ENCODE data around the gene USO1. TPM values are rescaled to one million over a fixed set of nuclear protein-coding genes. Genes with fewer than 3 reads are reported as not detected.
A peak's percentile ranks its signal among the peaks of the same experiment; 100 is the strongest.
"Not testable (repeated sequence)": the region's sequence is repeated elsewhere in the genome, so short reads cannot be mapped to it uniquely, and the experiment has no call there.

USO1 gene
- total RNA-seq, 1 experiment from 2014 or later = 78.3 TPM

GRCh38 chr4:75698963-75699228 lies 25.5 kb upstream of the USO1 start:
- no peak for DNase-seq (ENCODE audit: low read depth in 1 of 2, low spot score in 2 of 2)
- Histone ChIP-seq H3K4me1 (replicated peaks) (no peaks in the 10 kb centered on the region), H3K36me3 (no peaks in the 10 kb centered on the region)

GRCh38 chr4:75699299-75699698 lies 25.1 kb upstream of the USO1 start:
- Histone ChIP-seq H3K9me3 (replicated peaks) (no peaks in the 10 kb centered on the region), H3K4me3 (no peak overlapping the region), H3K4me1 (replicated peaks) (no peaks in the 10 kb centered on the region), H3K36me3 (no peaks in the 10 kb centered on the region), H3K27ac (no peak overlapping the region), H3K27me3 (replicated peaks) (no peaks in the 10 kb centered on the region)
- no peak for DNase-seq (ENCODE audit: low read depth in 1 of 2, low spot score in 2 of 2)

More at GRCh38 chr4:75698963-75699228, 25.5 kb upstream of the USO1 start:
- no peaks in the 10 kb centered on the region for H3K27me3 ChIP-seq (replicated peaks)
- no peak overlapping the region for H3K4me3 ChIP-seq
- no peaks in the 10 kb centered on the region for H3K9me3 ChIP-seq (replicated peaks)
- no peak overlapping the region for H3K27ac ChIP-seq

GRCh38 chr4:75702919-75703411 lies 21.4 kb upstream of the USO1 start:
- Histone ChIP-seq H3K27ac (no peak overlapping the region), H3K27me3 (replicated peaks) (no peaks in the 10 kb centered on the region), H3K4me3 (no peak overlapping the region), H3K9me3 (replicated peaks) (no peaks in the 10 kb centered on the region), H3K36me3 (no peaks in the 10 kb centered on the region), H3K4me1 (replicated peaks) (no peaks in the 10 kb centered on the region)
- DNase-seq (ENCODE audit: low read depth in 1 of 2, low spot score in 2 of 2) = no peak

- Histone ChIP-seq H3K27ac (no peak overlapping the region), H3K36me3 (no peaks in the 10 kb centered on the region), H3K4me1 (replicated peaks) (peaks cover 8% of the 10 kb centered on the region), H3K27me3 (replicated peaks) (no peaks in the 10 kb centered on the region), H3K4me3 (no peak overlapping the region), H3K9me3 (replicated peaks) (no peaks in the 10 kb centered on the region)
- peak in 1 of 2 experiments; percentile 6 for DNase-seq (ENCODE audit: low read depth in 1 of 2, low spot score in 2 of 2)
Observed at GRCh38 chr4:75705198-75705977, 19.0 kb upstream of the USO1 start.

GRCh38 chr4:75708218-75708691 lies 16.1 kb upstream of the USO1 start:
- H3K27ac ChIP-seq = no peak overlapping the region
- H3K4me1 ChIP-seq (replicated peaks) = peaks cover 8% of the 10 kb centered on the region
- no peak for DNase-seq (ENCODE audit: low read depth in 1 of 2, low spot score in 2 of 2)
- no peak overlapping the region for H3K4me3 ChIP-seq
- no peaks in the 10 kb centered on the region for H3K9me3 ChIP-seq (replicated peaks)
- H3K27me3 ChIP-seq (replicated peaks) = no peaks in the 10 kb centered on the region
- no peaks in the 10 kb centered on the region for H3K36me3 ChIP-seq

- Histone ChIP-seq H3K27ac (peak overlapping the region; percentile 25; the same call in 1 of the 2 replicates), H3K27me3 (replicated peaks) (no peaks in the 10 kb centered on the region), H3K4me3 (no peak overlapping the region), H3K36me3 (no peaks in the 10 kb centered on the region), H3K4me1 (replicated peaks) (peaks cover 11% of the 10 kb centered on the region), H3K9me3 (replicated peaks) (no peaks in the 10 kb centered on the region)
- DNase-seq (ENCODE audit: low read depth in 1 of 2, low spot score in 2 of 2) = peak; percentile 47 to 64
Observed at GRCh38 chr4:75710246-75710645, 14.1 kb upstream of the USO1 start.

GRCh38 chr4:75714011-75714410 lies 10.4 kb upstream of the USO1 start:
- no peaks in the 10 kb centered on the region for H3K9me3 ChIP-seq (replicated peaks)
- H3K4me1 ChIP-seq (replicated peaks) = peaks cover 13% of the 10 kb centered on the region
- H3K27ac ChIP-seq = no peak overlapping the region
- H3K27me3 ChIP-seq (replicated peaks) = no peaks in the 10 kb centered on the region
- no peak for DNase-seq (ENCODE audit: low read depth in 1 of 2, low spot score in 2 of 2)
- H3K36me3 ChIP-seq = no peaks in the 10 kb centered on the region
- H3K4me3 ChIP-seq = no peak overlapping the region

- H3K4me3 ChIP-seq = no peak overlapping the region
- no peaks in the 10 kb centered on the region for H3K36me3 ChIP-seq
- peaks cover 11% of the 10 kb centered on the region for H3K4me1 ChIP-seq (replicated peaks)
- H3K27me3 ChIP-seq (replicated peaks) = no peaks in the 10 kb centered on the region
- H3K9me3 ChIP-seq (replicated peaks) = no peaks in the 10 kb centered on the region
- DNase-seq (ENCODE audit: low read depth in 1 of 2, low spot score in 2 of 2) = peak in 1 of 2 experiments; percentile 8
- H3K27ac ChIP-seq = no peak overlapping the region
Observed at GRCh38 chr4:75714704-75715103, 9.7 kb upstream of the USO1 start.

GRCh38 chr4:75715105-75715799 lies 9.1 kb upstream of the USO1 start:
- no peak overlapping the region for H3K4me3 ChIP-seq
- DNase-seq (ENCODE audit: low read depth in 1 of 2, low spot score in 2 of 2) = peak in 1 of 2 experiments; percentile 12
- no peaks in the 10 kb centered on the region for H3K36me3 ChIP-seq
- H3K27ac ChIP-seq = no peak overlapping the region
- no peaks in the 10 kb centered on the region for H3K27me3 ChIP-seq (replicated peaks)
- H3K4me1 ChIP-seq (replicated peaks) = 0 out of 2 replicates have a peak, but pooled peaks cover 6% of the 10 kb centered on the region
- no peaks in the 10 kb centered on the region for H3K9me3 ChIP-seq (replicated peaks)

- H3K9me3 ChIP-seq (replicated peaks); H3K4me3 ChIP-seq; H3K27me3 ChIP-seq (replicated peaks); H3K27ac ChIP-seq; H3K36me3 ChIP-seq; H3K4me1 ChIP-seq (replicated peaks): not testable (repeated sequence)
- peak in 1 of 2 experiments; percentile 25 for DNase-seq (ENCODE audit: low read depth in 1 of 2, low spot score in 2 of 2)
Observed at GRCh38 chr4:75716054-75716453, 8.3 kb upstream of the USO1 start.

- H3K9me3 ChIP-seq (replicated peaks) = no peaks in the 10 kb centered on the region
- no peaks in the 10 kb centered on the region for H3K36me3 ChIP-seq
- H3K4me1 ChIP-seq (replicated peaks) = 0 out of 2 replicates have a peak, but pooled peaks cover 6% of the 10 kb centered on the region
- peak in 1 of 2 experiments; percentile 15 for DNase-seq (ENCODE audit: low read depth in 1 of 2, low spot score in 2 of 2)
- H3K4me3 ChIP-seq = no peak overlapping the region
- H3K27me3 ChIP-seq (replicated peaks) = no peaks in the 10 kb centered on the region
- H3K27ac ChIP-seq = no peak overlapping the region
Observed at GRCh38 chr4:75717408-75717807, 7.0 kb upstream of the USO1 start.

GRCh38 chr4:75718529-75718928 lies 5.8 kb upstream of the USO1 start:
- DNase-seq (ENCODE audit: low read depth in 1 of 2, low spot score in 2 of 2) = peak in 1 of 2 experiments; percentile 0
- no peaks in the 10 kb centered on the region for H3K36me3 ChIP-seq
- no peak overlapping the region for H3K4me3 ChIP-seq
- H3K27ac ChIP-seq = no peak overlapping the region
- peaks cover 11% of the 10 kb centered on the region for H3K4me1 ChIP-seq (replicated peaks)
- H3K9me3 ChIP-seq (replicated peaks) = no peaks in the 10 kb centered on the region
- H3K27me3 ChIP-seq (replicated peaks) = no peaks in the 10 kb centered on the region

GRCh38 chr4:75722417-75722816 lies 2.0 kb upstream of the USO1 start:
- no peak for DNase-seq (ENCODE audit: low read depth in 1 of 2, low spot score in 2 of 2)
- Histone ChIP-seq H3K4me3 (no peak overlapping the region), H3K36me3 (peaks cover 5% of the 10 kb centered on the region; the same call in 1 of the 2 replicates), H3K27ac (no peak overlapping the region), H3K27me3 (replicated peaks) (no peaks in the 10 kb centered on the region), H3K4me1 (replicated peaks) (peaks cover 13% of the 10 kb centered on the region), H3K9me3 (replicated peaks) (no peaks in the 10 kb centered on the region)

All from SJSA1 (cell line).